ENCODE measurements around the gene PTPN6. TPM values are rescaled to one million over a fixed set of nuclear protein-coding genes. Genes with fewer than 3 reads are reported as not detected.

The PTPN6 gene
- total and polyA plus RNA-seq, 2 of the 8 experiments (the other 6 are each of a cell fraction or from before 2014, with no cell fraction given): 16.3 to 28.4 TPM

- TF ChIP-seq SUZ12 (IDR thresholded peaks at IDR 0.05; ENCODE audit: low read length) (no peak), TBP (IDR thresholded peaks at IDR 0.05; ENCODE audit: low read depth, low read length) (no peak), NANOG (IDR thresholded peaks at IDR 0.05; ENCODE audit: insufficient read depth, low read depth, low read length, poor library complexity, severe bottlenecking) (no peak), SIRT6 (IDR thresholded peaks at IDR 0.05; ENCODE audit: low read length) (no peak), HDAC6 (IDR thresholded peaks at IDR 0.05; ENCODE audit: low read depth, low read length) (no peak), CHD2 (IDR thresholded peaks at IDR 0.05; ENCODE audit: low read length) (no peak), TAF1 (IDR thresholded peaks at IDR 0.05; ENCODE audit: low read depth, low read length) (no peak), TAF7 (optimal IDR thresholded peaks at IDR 0.05; ENCODE audit: borderline replicate concordance, low read depth, low read length) (no peak), SIN3A (conservative IDR thresholded peaks at IDR 0.05 in 1 of 2, IDR thresholded peaks at IDR 0.05 in 1 of 2; ENCODE audit: low read depth in 1 of 2, low read length in 2 of 2) (no peak)
Observed at GRCh38 chr12:6941782-6942181, 9.4 kb upstream of the PTPN6 start (continued).
